ENCODE data around the gene WDR18. TPM values are rescaled to one million over a fixed set of nuclear protein-coding genes. Genes with fewer than 3 reads are reported as not detected.

The WDR18 gene
- total RNA-seq, 1 experiment from 2014 or later, result 124 TPM

- H3K27ac ChIP-seq (ENCODE audit: low read depth, low read length), result peak overlapping the region; percentile 53; the same call in 1 of the 2 replicates
These were observed 31.3 kb upstream of the WDR18 start for GRCh38 chr19:952680-953444.

More at GRCh38 chr19:952680-953444, 31.3 kb upstream of the WDR18 start:
- intact Hi-C loops (cut with micrococcal nuclease), result no loop called here
- H4K20me1 ChIP-seq (ENCODE audit: insufficient read depth), result no peaks in the 10 kb centered on the region
- ChIA-PET POLR2A (no interaction called here), RAD21 (ENCODE audit: low non-redundant PET in 1 of 2, low total read pairs in 2 of 2, uncharacterized antibody in 2 of 2, unreplicated experiment in 2 of 2) (no interaction called here), CTCF (no interaction called here)
- H2AFZ ChIP-seq (ENCODE audit: low read depth, low read length, poor library complexity, severe bottlenecking), result no peak overlapping the region
- peaks cover 18% of the 10 kb centered on the region for H3K79me2 ChIP-seq (ENCODE audit: insufficient read depth, low read length)
- H3K9ac ChIP-seq (ENCODE audit: low read length), result peak overlapping the region; percentile 42
- ATAC-seq (no peak), DNase-seq (ENCODE audit: low read depth, low spot score) (no peak)
- TF ChIP-seq MAX (IDR thresholded peaks at IDR 0.05) (no peak), JUND (IDR thresholded peaks at IDR 0.05) (no peak), SP1 (IDR thresholded peaks at IDR 0.05; ENCODE audit: low read depth) (peak; percentile 48; the same call in 1 of the 2 replicates), EGR1 (IDR thresholded peaks at IDR 0.05; ENCODE audit: low read depth) (no peak), REST (IDR thresholded peaks at IDR 0.05; ENCODE audit: low read depth) (no peak), FOSL1 (IDR thresholded peaks at IDR 0.05; ENCODE audit: low read depth) (no peak)
- H3K27me3 ChIP-seq (ENCODE audit: insufficient read depth, low read length), result no peaks in the 10 kb centered on the region
- H3K4me3 ChIP-seq (replicated peaks in 1 of 2; ENCODE audit: low read depth in 1 of 2, low read length in 2 of 2), result peak overlapping the region in 1 of 2 experiments; percentile 30; a peak in 2 of 4 replicates
- no peaks in the 10 kb centered on the region for H3K9me2 ChIP-seq (ENCODE audit: insufficient read depth)
- no TSS peak for BruUV-seq (replicated peaks)
- no peaks in the 10 kb centered on the region for H3K9me3 ChIP-seq (ENCODE audit: control insufficient read depth in 1 of 2, insufficient read depth in 1 of 2, low read depth in 1 of 2, low read length in 2 of 2)
- peaks cover 67 to 93% of the 10 kb centered on the region in 2 experiments for H3K4me1 ChIP-seq (ENCODE audit: control insufficient read depth in 1 of 2, insufficient read depth in 2 of 2, low read length in 2 of 2)
- H3K4me2 ChIP-seq (ENCODE audit: low read length), result peak overlapping the region; percentile 67
- H3K36me3 ChIP-seq (ENCODE audit: control insufficient read depth in 1 of 2, insufficient read depth in 2 of 2, low read length in 2 of 2), result no peaks in the 10 kb centered on the region

All from HCT116 (cell line).